K562 (cell line): ENCODE data around the gene MRFAP1. TPM values are rescaled to one million over a fixed set of nuclear protein-coding genes. Genes with fewer than 3 reads are reported as not detected.
A peak's percentile ranks its signal among the peaks of the same experiment; 100 is the strongest.

Experiments used
- CHD7 ChIP-seq: fragments of 200-600 bp; sonication (generic); IDR thresholded peaks from one replicate; pipeline ENCODE4 v1.6.1; 2012; ENCODE audit warnings: mild to moderate bottlenecking, low read depth, low read length, inconsistent platforms
- CXXC5 ChIP-seq: fragments of 250-450 bp; sonication (Bioruptor Pico); IDR thresholded peaks from 2 replicates; pipeline ENCODE4 v1.8.0; 2022; ENCODE audit warnings: inconsistent platforms, mild to moderate bottlenecking, moderate library complexity
- E2F8 ChIP-seq: fragments of 450-650 bp; IDR thresholded peaks from 2 replicates; pipeline ENCODE4 v1.7.1; 2018; ENCODE audit warnings: mild to moderate bottlenecking, low read depth; ENCODE audit not compliant: partially characterized antibody
- PBX2 ChIP-seq, 2 experiments: IDR thresholded peaks in 1 of 2; conservative IDR thresholded peaks in 1 of 2; 2 replicates each; pipeline ENCODE4 v1.6.1; 2016; ENCODE audit warnings: low read depth in 2 of 2, mild to moderate bottlenecking in 1 of 2, missing compliant biosample characterization in 1 of 2, missing genetic modification characterization in 1 of 2, moderate library complexity in 1 of 2
- PHF20 ChIP-seq: fragments of 450-650 bp; IDR thresholded peaks from 2 replicates; pipeline ENCODE4 v1.6.1; 2018; ENCODE audit not compliant: partially characterized antibody
- RBM17 ChIP-seq: fragments of 200-400 bp; formaldehyde crosslinking; IDR thresholded peaks from 2 replicates; pipeline ENCODE4 v1.6.1; 2017; ENCODE audit warnings: low read depth, mild to moderate bottlenecking, low read length, borderline replicate concordance
- RFX5 ChIP-seq: IDR thresholded peaks from 2 replicates; pipeline ENCODE4 v1.6.1; 2011; ENCODE audit warnings: low read depth, mild to moderate bottlenecking, improper control_type of control experiment, low read length
- polyA plus RNA-seq, 8 experiments: library from polyadenylated mRNA; depleted of rRNA in 4 of 8; stranded (reverse) in 5 of 8; unstranded in 3 of 8; fragments of >200 nt; fragmentation: Nextera tagmentation in 2 of 8; fragmentation: Illumina TruSeq in 1 of 8; extraction: Ambion mirVana in 2 of 8; extraction: Trizol in 1 of 8; gene quantifications; 2 replicates each; pipeline versions ENCODE4 v1.2.1 to v1.2.3, GENCODE V29; 2011 to 2014; ENCODE audit warnings: inconsistent platforms in 1 of 8, missing spikeins in 1 of 8
- total RNA-seq, 7 experiments: library from RNA; depleted of rRNA in 6 of 7; stranded (reverse); fragments of >200 nt in 6 of 7; fragmentation: Illumina TruSeq in 2 of 7; extraction: Trizol in 2 of 7; gene quantifications; 2 replicates each; pipeline versions ENCODE4 v1.2.1 to v1.2.3, GENCODE V29; 2011 to 2021; ENCODE audit warnings: low replicate concordance in 1 of 7

The MRFAP1 gene
- total and polyA plus RNA-seq, 9 of the 15 experiments (the other 6 are each of a cell fraction or from before 2014, with no cell fraction given): 46.0 to 270 (median 151) TPM

- TF ChIP-seq CHD7: no peak
- no peak for TF ChIP-seq RBM17
- TF ChIP-seq RFX5: no peak
- TF ChIP-seq PBX2 (CRISPR knock-in tag; IDR thresholded peaks at IDR 0.05; ENCODE audit: low read depth): no peak
- TF ChIP-seq PBX2 (tag; conservative IDR thresholded peaks at IDR 0.05; ENCODE audit: low read depth): no peak
- peak; percentile 82 for TF ChIP-seq E2F8
- peak; percentile 98 for TF ChIP-seq CXXC5 (CRISPR knock-in tag)
- TF ChIP-seq PHF20: no peak
Observed at GRCh38 chr4:6640292-6641163, at the start of gene MRFAP1 (continued).
